Spleen (tissue), 11 donors: Measurements from ENCODE around the gene MOK. TPM values are rescaled to one million over a fixed set of nuclear protein-coding genes. Genes with fewer than 3 reads are reported as not detected.

ENCODE experiments used
- DNase-seq: peaks from one replicate; pipeline ENCODE4 v3.0.0-alpha.2; 2020
- H3K27ac ChIP-seq, 8 donors: fragments of 200-600 bp; sonication (generic) in 7 of 8; 1 replicate in 4 of 8; 2 replicates in 4 of 8; pipeline versions ENCODE4 v1.5.0 to v1.8.0; 2016 to 2021; ENCODE audit warnings: inconsistent platforms in 4 of 8, mild to moderate bottlenecking in 4 of 8, moderate library complexity in 1 of 8
- H3K27me3 ChIP-seq, 7 donors: fragments of 200-600 bp; sonication (generic) in 6 of 7; replicated peaks in 1 of 7; 1 replicate in 4 of 7; 2 replicates in 3 of 7; pipeline versions ENCODE4 v1.5.0 to v1.8.0; 2016 to 2021; ENCODE audit warnings: inconsistent platforms in 3 of 7, mild to moderate bottlenecking in 1 of 7
- H3K36me3 ChIP-seq, 6 donors: fragments of 200-600 bp; sonication (generic) in 5 of 6; 1 replicate in 4 of 6; 2 replicates in 2 of 6; pipeline versions ENCODE4 v1.5.0 to v1.8.0; 2016 to 2021; ENCODE audit warnings: inconsistent platforms in 2 of 6
- H3K4me1 ChIP-seq, 6 donors: fragments of 200-600 bp; sonication (generic) in 5 of 6; 1 replicate in 3 of 6; 2 replicates in 3 of 6; pipeline versions ENCODE4 v1.5.0 to v1.8.0; 2016 to 2021; ENCODE audit warnings: inconsistent platforms in 3 of 6
- H3K4me3 ChIP-seq, 8 donors: fragments of 200-600 bp; sonication (generic) in 7 of 8; 1 replicate in 4 of 8; 2 replicates in 4 of 8; pipeline versions ENCODE4 v1.5.0 to v1.8.0; 2016 to 2021; ENCODE audit warnings: inconsistent platforms in 4 of 8, mild to moderate bottlenecking in 4 of 8, moderate library complexity in 2 of 8
- H3K9me3 ChIP-seq, 8 donors: fragments of 200-600 bp; sonication (generic) in 7 of 8; 1 replicate in 4 of 8; 2 replicates in 4 of 8; pipeline versions ENCODE4 v1.5.0 to v1.8.0; 2016 to 2021; ENCODE audit warnings: inconsistent platforms in 4 of 8
- CTCF ChIP-seq, 11 experiments: fragments of 200-600 bp in 7 of 11; fragments of 450-650 bp in 4 of 11; sonication (generic) in 4 of 11; IDR thresholded peaks in 8 of 11; conservative IDR thresholded peaks in 3 of 11; 1 replicate in 7 of 11; 2 replicates in 4 of 11; pipeline versions ENCODE4 v1.4.0 to v1.8.0; 2016 to 2021; ENCODE audit warnings: antibody characterized with exemption in 11 of 11, inconsistent platforms in 4 of 11, mild to moderate bottlenecking in 1 of 11
- POLR2A ChIP-seq, 3 donors: fragments of 450-650 bp; IDR thresholded peaks; one replicate each; pipeline ENCODE4 v1.5.1; 2017; ENCODE audit warnings: antibody characterized with exemption in 3 of 3, mild to moderate bottlenecking in 1 of 3
- POLR2AphosphoS5 ChIP-seq, 3 donors: sonication (generic); formaldehyde crosslinking; IDR thresholded peaks; one replicate each; pipeline ENCODE4 v1.5.1; 2017; ENCODE audit warnings: antibody characterized with exemption in 3 of 3
- WGBS, 5 donors: extraction: QIAGEN DNeasy Blood & Tissue Kit in 3 of 5; methylation state at CpG; one replicate each; pipeline versions ENCODE4 v1.1.5 to v1.1.7; 2013 to 2018; 5-methylcytosine and 5-hydroxymethylcytosine counted together
- intact Hi-C: fragments of 100-400 bp; cut with DNase I; formaldehyde crosslinking; loops from one replicate; pipeline ENCODE4 v1.15.0; 2023; ENCODE audit warnings: low total_unique reads
- polyA plus RNA-seq, 3 donors: library from polyadenylated mRNA; stranded (reverse); fragments of 200-250 nt; gene quantifications; one replicate each; pipeline ENCODE4 v1.2.1, GENCODE V29; 2013
- total RNA-seq, 7 donors: library from RNA; depleted of rRNA in 3 of 7; stranded (reverse); fragments of >200 nt in 3 of 7; fragmentation: NEBNext Ultra II Directional in 4 of 7; extraction: Animal tissue kit (Norgen Biotek cat#: 25700) in 4 of 7; gene quantifications; one replicate each; pipeline versions ENCODE4 v1.1.0 to v1.2.1, GENCODE V29; 2016 to 2021
- donor health status: healthy with polysubstance abuse.
- donor health status: DM: no; HTN: no; CAD: no; lungs with moderate emphysema.
- donor health status: DM: no; HTN: no; CAD: no.
- donor health status: Bipolar disorder and iron deficiency.
- donor health status: healthy.
- donor health status: DM: no; HTN: no; CAD: no.
- donor health status: DM: yes; HTN: yes; CAD: no.

MOK gene
- total and polyA plus RNA-seq, 10 donors: 4.1 to 12.2 (median 9.9) TPM

- TF ChIP-seq POLR2AphosphoS5 (IDR thresholded peaks at IDR 0.05): no peak
- no peak for TF ChIP-seq POLR2A (IDR thresholded peaks at IDR 0.05)
- TF ChIP-seq CTCF (IDR thresholded peaks at IDR 0.05 in 8 of 11, conservative IDR thresholded peaks at IDR 0.05 in 3 of 11): no peak
- H3K27ac ChIP-seq: no peak overlapping the region
- H3K9me3 ChIP-seq: no peaks in the 10 kb centered on the region
- no peak overlapping the region for H3K4me3 ChIP-seq
- no peak for DNase-seq
- H3K4me1 ChIP-seq: peaks cover 0 to 11% (median 8%) of the 10 kb centered on the region in 6 donors
- H3K36me3 ChIP-seq: no peaks in the 10 kb centered on the region
- 89 to 95% (median 92%) methylated on average over 6 to 9 of the region's 9 CpGs for WGBS, 5 donors
- intact Hi-C loops: loop anchor here (10.0 kb wide), 1 partner anchor 83 kb away; the partner anchor contains the start of gene ZNF839
- no peaks in the 10 kb centered on the region for H3K27me3 ChIP-seq
Measured at GRCh38 chr14:102232348-102232625, 72.7 kb downstream of the MOK start.

- no peak overlapping the region for H3K4me3 ChIP-seq
- H3K27me3 ChIP-seq: no peaks in the 10 kb centered on the region
- no peaks in the 10 kb centered on the region for H3K9me3 ChIP-seq
- 88 to 94% (median 91%) methylated on average over 20 to 22 of the region's 22 CpGs for WGBS, 5 donors
- intact Hi-C loops: loop anchor here (10.0 kb wide), 1 partner anchor 83 kb away; the partner anchor contains the start of gene ZNF839
- no peak overlapping the region for H3K27ac ChIP-seq
- no peak for TF ChIP-seq CTCF (IDR thresholded peaks at IDR 0.05 in 8 of 11, conservative IDR thresholded peaks at IDR 0.05 in 3 of 11)
- TF ChIP-seq POLR2AphosphoS5 (IDR thresholded peaks at IDR 0.05): no peak
- TF ChIP-seq POLR2A (IDR thresholded peaks at IDR 0.05): no peak
- DNase-seq: peak; percentile 43
- no peaks in the 10 kb centered on the region for H3K36me3 ChIP-seq
- peaks cover 0 to 13% (median 8%) of the 10 kb centered on the region in 6 donors for H3K4me1 ChIP-seq
Measured at GRCh38 chr14:102231476-102232347, 73.3 kb downstream of the MOK start.

- no peak overlapping the region for H3K27ac ChIP-seq
- intact Hi-C loops: loop anchor here (10.0 kb wide), 1 partner anchor 84 kb away; the partner anchor contains the start of gene ZNF839
- H3K4me3 ChIP-seq: no peak overlapping the region
- H3K27me3 ChIP-seq: no peaks in the 10 kb centered on the region
- 89 to 93% (median 91%) methylated on average over 22 of the region's 22 CpGs for WGBS, 5 donors
- no peak for DNase-seq
- no peak for TF ChIP-seq POLR2AphosphoS5 (IDR thresholded peaks at IDR 0.05)
- no peak for TF ChIP-seq POLR2A (IDR thresholded peaks at IDR 0.05)
- no peak for TF ChIP-seq CTCF (IDR thresholded peaks at IDR 0.05 in 8 of 11, conservative IDR thresholded peaks at IDR 0.05 in 3 of 11)
- H3K4me1 ChIP-seq: peaks cover 0 to 18% (median 9%) of the 10 kb centered on the region in 6 donors
- no peaks in the 10 kb centered on the region for H3K9me3 ChIP-seq
- no peaks in the 10 kb centered on the region for H3K36me3 ChIP-seq
Measured at GRCh38 chr14:102230481-102231210, 74.3 kb downstream of the MOK start.

GRCh38 chr14:102229739-102230092 lies 75.2 kb downstream of the MOK start:
- Histone ChIP-seq H3K4me3 (no peak overlapping the region), H3K27me3 (no peaks in the 10 kb centered on the region), H3K4me1 (peaks cover 0 to 9% (median under 1%) of the 10 kb centered on the region in 6 donors), H3K9me3 (no peaks in the 10 kb centered on the region), H3K36me3 (peaks cover 0 to 4% (median 0%) of the 10 kb centered on the region in 6 donors), H3K27ac (no peak overlapping the region)
- WGBS, 5 donors: 83 to 96% (median 92%) methylated on average over 9 of the region's 9 CpGs
- DNase-seq: peak; percentile 67
- TF ChIP-seq CTCF (IDR thresholded peaks at IDR 0.05 in 8 of 11, conservative IDR thresholded peaks at IDR 0.05 in 3 of 11) (no peak), POLR2AphosphoS5 (IDR thresholded peaks at IDR 0.05) (no peak), POLR2A (IDR thresholded peaks at IDR 0.05) (no peak)
- intact Hi-C loops: loop anchor here (10.0 kb wide), 1 partner anchor 85 kb away; the partner anchor contains the start of gene ZNF839
